Measurements from ENCODE around the gene TTC14.

DNA sequence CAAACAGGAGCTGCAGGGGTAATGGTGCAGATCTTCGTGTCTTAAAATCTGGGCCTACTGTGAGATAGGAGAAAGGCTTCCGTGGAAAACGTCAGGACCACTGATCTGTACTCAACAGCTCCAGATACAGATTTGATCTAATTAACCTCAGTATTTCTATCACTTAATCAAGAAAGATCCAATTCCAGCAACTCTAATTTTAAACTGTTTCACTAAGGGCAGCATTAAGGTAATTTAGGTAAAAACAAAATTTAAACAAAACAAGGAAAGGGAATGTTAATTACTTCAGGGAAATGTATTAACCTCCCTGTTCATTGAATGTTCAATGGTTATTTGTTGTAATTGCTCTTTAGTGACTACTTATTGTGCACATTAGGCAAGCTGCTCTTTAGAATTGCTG is 26.4 kb upstream of the TTC14 start:
- TF ChIP-seq BRCA1 (IDR thresholded peaks at IDR 0.05; ENCODE audit: low read depth, low read length), result no peak
- TF ChIP-seq, protein P1, sequence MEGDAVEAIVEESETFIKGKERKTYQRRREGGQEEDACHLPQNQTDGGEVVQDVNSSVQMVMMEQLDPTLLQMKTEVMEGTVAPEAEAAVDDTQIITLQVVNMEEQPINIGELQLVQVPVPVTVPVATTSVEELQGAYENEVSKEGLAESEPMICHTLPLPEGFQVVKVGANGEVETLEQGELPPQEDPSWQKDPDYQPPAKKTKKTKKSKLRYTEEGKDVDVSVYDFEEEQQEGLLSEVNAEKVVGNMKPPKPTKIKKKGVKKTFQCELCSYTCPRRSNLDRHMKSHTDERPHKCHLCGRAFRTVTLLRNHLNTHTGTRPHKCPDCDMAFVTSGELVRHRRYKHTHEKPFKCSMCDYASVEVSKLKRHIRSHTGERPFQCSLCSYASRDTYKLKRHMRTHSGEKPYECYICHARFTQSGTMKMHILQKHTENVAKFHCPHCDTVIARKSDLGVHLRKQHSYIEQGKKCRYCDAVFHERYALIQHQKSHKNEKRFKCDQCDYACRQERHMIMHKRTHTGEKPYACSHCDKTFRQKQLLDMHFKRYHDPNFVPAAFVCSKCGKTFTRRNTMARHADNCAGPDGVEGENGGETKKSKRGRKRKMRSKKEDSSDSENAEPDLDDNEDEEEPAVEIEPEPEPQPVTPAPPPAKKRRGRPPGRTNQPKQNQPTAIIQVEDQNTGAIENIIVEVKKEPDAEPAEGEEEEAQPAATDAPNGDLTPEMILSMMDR (IDR thresholded peaks at IDR 0.05; ENCODE audit: control extremely low read depth in 1 of 3, insufficient read depth in 1 of 3, low read depth in 1 of 3, low read length in 3 of 3), result no peak
- TF ChIP-seq, protein P2, sequence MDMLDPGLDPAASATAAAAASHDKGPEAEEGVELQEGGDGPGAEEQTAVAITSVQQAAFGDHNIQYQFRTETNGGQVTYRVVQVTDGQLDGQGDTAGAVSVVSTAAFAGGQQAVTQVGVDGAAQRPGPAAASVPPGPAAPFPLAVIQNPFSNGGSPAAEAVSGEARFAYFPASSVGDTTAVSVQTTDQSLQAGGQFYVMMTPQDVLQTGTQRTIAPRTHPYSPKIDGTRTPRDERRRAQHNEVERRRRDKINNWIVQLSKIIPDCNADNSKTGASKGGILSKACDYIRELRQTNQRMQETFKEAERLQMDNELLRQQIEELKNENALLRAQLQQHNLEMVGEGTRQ (IDR thresholded peaks at IDR 0.05; ENCODE audit: low read length), result no peak
- no peak for TF ChIP-seq KDM1A (IDR thresholded peaks at IDR 0.05; ENCODE audit: borderline replicate concordance, low read length)
- TF ChIP-seq POLR2A (IDR thresholded peaks at IDR 0.05; ENCODE audit: control extremely low read depth in 1 of 2, low read depth in 2 of 2, low read length in 2 of 2), result no peak
- TF ChIP-seq KDM5A (IDR thresholded peaks at IDR 0.05; ENCODE audit: low read length), result no peak
- no peak for TF ChIP-seq SUZ12 (IDR thresholded peaks at IDR 0.05; ENCODE audit: low read length)
- no peak for TF ChIP-seq JUND (IDR thresholded peaks at IDR 0.05; ENCODE audit: low read length)
- TF ChIP-seq EP300 (IDR thresholded peaks at IDR 0.05; ENCODE audit: borderline replicate concordance in 1 of 2, low read depth in 2 of 2, low read length in 2 of 2), result no peak
- no peak for TF ChIP-seq TCF12 (IDR thresholded peaks at IDR 0.05; ENCODE audit: low read depth, low read length)
- TF ChIP-seq CBX5 (IDR thresholded peaks at IDR 0.05; ENCODE audit: low read depth, low read length), result no peak
